NCI-H1092 (cell line): ENCODE measurements around the gene ISCA2.
"Not testable (repeated sequence)": the region's sequence is repeated elsewhere in the genome, so short reads cannot be mapped to it uniquely, and the experiment has no call there.

ENCODE experiments used
- DNase-seq: peaks from one replicate; lab custom pipeline; 2025; lab: John Stamatoyannopoulos, UW

ISCA2 gene

GRCh38 chr14:74528886-74529285 is 35.3 kb downstream of the ISCA2 start:
- no peak for DNase-seq

GRCh38 chr14:74531006-74531405 is 37.4 kb downstream of the ISCA2 start:
- no peak for DNase-seq

- DNase-seq, result no peak
Measured at GRCh38 chr14:74531467-74531866, 37.9 kb downstream of the ISCA2 start.

GRCh38 chr14:74532246-74532645 is 38.7 kb downstream of the ISCA2 start:
- DNase-seq, result no peak

DNA sequence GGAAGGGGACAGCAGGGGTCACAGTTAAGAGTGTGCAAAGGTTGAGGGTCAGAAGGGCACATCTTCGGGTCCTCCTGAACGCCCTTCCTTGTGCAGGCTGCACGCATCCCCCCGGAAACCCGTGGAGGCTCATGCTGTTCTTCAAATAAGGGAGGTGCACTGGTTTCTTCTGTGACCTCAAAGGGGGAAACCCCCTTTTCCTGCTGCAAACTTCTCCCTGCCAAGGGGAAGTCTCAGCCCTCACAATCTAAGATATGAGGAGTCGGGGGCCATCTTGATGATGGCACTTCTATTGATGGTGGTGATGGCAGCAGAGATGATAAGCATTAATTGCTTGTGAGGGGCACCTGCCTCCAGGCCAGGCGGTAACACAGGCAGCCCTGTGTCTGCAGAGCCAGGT is 40.0 kb downstream of the ISCA2 start:
- DNase-seq, result no peak

DNA sequence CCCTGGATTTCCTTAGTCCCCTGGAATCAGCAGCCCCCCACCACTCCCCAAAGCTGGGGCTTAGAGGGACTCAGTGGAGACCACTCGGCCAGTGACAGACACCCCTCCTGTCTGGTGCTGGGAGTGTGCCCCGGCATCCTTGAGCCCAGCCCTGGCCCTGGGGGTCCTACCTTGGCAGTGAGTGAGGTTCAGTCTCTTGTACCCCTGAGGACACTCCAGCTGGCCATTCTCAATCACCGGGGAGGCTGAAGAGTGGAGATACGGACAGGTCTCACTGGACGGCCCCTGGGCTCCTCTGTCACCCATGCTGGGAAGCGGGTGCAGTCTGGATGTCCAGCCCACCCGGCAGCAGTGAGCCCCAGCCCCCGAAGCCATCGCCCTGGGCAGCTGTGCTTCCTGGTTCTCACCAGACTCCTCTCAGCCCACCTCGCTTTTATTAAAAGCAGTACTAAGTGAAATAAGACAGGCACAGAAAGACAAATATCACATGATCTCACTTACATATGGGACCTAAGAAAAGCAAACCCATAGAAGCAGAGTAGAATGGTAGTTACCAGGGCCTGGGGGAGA is 42.3 kb downstream of the ISCA2 start:
- no peak for DNase-seq

DNA sequence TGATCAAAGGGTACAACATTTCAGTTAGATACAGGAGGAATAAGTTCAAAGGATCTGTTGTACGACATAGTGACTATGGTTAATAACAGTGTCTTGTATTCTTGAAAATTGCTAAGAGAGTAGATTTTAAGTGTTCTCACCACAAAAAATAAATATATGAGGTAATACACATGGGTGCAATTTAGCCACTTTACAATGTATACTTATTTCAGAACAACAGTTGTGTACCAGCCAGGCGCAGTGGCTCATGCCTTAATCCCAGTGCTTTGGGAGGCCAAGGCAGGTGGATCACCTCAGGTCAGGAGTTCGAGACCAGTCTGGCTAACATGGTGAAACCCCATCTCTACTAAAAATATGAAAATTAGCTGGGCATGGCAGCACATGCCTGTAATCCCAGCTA is 42.8 kb downstream of the ISCA2 start:
- DNase-seq, result not testable (repeated sequence)

DNA sequence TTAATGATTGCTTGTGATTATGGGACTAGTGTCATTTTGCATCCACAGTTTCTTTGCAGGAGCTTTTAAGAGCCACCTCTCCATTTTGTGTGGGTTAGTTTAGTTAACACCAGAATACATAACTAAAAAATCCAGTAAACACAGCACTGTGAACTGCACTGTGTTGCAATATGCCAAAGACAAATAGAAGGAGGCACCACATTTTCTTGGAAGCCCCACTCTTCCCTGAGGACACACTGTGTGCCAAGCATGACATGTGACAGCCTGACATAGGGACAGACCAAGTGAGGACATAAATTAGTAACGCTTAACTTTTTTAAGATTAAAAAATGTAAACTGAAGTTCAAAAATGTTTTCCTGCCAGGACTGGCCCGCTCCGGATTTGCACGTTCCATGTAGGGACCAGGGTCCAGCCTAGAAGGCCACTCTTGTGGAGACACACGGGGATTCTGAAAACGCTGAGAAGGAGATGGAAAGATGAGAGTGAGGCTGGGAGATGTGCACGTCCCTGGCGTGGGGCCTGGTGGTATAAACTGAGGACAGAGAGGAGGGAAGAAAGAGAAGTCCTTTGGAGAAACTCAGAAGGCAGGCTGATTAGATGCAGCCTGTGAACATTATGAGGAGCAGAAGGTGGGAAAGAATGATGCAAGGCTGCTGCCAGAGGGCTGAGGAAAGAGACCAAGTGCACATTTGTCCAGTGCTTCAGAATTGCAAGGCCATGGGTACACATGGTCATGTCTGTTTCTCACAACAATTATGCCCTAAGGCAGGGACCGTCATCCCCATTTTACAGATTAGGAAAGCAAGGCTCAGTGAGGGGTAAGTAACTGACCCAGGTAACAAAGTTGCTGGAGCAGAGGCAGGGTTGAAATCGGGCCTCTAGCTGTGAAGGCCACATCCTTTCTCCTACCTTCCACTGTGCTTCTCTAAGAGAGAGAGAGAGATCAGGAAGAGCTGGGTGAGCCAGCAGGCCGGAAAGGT is 45.1 kb downstream of the ISCA2 start:
- DNase-seq, result no peak

GRCh38 chr14:74539503-74539902 is 45.9 kb downstream of the ISCA2 start:
- no peak for DNase-seq

- no peak for DNase-seq
Measured at GRCh38 chr14:74541225-74541624, 47.7 kb downstream of the ISCA2 start.

DNA sequence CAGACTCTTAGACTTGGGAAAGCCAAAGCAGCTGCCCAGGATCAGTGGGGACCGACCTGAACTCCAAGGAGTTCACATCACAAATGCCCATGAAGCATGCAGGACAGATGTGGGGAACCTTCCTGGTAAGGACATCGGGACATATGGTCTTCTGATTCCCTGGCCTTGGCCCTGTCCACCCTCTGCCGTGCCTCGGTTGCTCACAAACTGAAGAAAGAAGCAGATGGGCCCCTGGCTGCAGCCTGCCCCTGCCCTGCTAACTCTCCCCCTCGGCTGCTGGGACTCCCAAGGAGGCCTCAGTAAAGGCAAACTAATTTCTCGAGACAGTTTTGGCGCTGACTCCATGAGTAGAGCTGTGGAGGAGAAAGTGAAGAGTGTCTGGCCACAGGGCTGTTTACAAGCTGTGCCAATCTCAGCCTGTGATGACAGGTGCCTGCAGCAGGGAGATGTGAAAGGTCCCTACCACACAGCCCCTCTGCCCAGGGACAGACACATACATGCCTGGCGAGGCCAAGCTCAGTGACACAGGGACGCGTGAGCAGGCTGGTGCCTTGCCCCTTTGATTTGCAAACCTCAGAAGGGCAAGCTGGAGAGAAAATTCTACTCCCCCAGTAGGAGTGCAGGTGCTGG is 48.6 kb downstream of the ISCA2 start:
- DNase-seq, result no peak

DNA sequence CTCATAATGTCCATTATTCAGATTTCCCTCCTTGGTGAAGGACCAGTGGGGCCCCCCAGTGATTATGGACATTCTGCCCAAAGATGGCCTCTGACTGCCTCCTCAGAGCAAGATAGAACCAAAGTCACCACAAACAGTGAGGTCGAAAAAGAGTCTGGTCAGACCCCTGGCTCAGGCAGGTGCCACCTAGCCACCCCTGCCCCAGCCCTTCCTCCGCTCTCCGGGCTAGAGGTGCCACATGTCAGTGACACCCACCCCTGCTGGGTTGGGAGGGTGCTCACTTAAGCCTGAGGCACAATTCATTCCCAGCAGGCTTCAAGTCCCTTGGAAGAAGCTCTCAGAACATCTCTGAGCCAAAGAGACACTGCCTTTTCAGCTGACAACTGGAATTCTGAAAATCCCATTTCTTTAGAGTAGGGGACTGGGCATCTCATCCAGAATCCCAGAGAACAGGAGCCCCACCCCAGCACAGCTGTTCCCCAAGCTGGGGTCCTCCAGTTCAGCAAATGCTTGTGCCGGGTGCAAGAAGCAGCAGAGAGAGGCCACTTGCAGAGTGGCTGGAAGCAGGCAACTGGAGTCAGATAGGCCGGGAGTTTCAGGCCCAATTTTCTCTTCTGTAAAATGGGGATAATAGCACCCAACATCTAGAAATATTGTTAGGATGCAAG is 50.3 kb downstream of the ISCA2 start:
- DNase-seq, result no peak

- no peak for DNase-seq
Measured at GRCh38 chr14:74545386-74545785, 51.8 kb downstream of the ISCA2 start.

DNA sequence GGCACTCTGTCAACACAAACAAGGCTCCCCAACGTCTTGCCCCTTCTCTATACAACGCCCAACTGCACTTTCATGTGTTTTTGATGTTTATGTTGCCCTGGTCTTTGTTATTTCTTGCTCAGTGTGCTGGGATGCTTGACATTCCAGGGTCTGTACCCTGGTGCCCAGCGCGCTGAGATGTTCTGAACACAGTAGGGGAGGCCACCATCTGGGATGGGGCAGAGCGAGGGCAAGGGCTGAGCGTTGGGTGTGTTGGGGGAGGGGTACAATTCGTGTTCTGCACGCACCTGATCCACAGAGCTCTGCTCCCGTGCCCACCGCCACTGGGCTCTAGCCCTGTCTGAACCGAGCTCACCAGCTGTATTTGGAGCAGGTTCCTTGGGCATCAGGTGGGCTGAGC is 52.9 kb downstream of the ISCA2 start:
- DNase-seq, result no peak
